ENCODE results near the gene ZNF782. TPM values are rescaled to one million over a fixed set of nuclear protein-coding genes. Genes with fewer than 3 reads are reported as not detected.
"Not testable (repeated sequence)": the region's sequence is repeated elsewhere in the genome, so short reads cannot be mapped to it uniquely, and the experiment has no call there.

The ZNF782 gene
- total RNA-seq, 1 donor = 5.9 TPM

DNA sequence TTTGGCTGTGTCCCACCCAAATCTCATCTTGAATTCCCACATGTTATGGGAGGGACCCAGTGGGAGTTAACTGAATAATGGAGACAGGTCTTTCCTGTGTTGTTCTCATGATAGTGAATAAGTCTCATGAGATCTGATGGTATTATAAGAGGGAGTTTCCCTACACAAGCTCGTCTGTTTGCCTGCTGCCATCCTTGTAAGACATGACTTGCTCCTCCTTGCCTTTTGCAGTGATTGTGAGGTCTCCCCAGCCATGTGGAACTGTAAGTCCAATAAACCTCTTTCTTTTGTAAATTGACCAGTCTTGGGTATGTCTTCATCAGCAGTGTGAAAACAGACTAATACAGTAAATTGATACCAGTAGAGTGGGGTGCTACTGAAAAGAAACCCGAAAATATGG lies 10.9 kb upstream of the ZNF782 start:
- not testable (repeated sequence) for H3K4me1 ChIP-seq (ENCODE audit: insufficient read depth, low read length); H3K4me3 ChIP-seq (ENCODE audit: low read length); H3K9me3 ChIP-seq (ENCODE audit: low read depth, low read length); H3K27me3 ChIP-seq (ENCODE audit: insufficient read depth, low read length)

DNA sequence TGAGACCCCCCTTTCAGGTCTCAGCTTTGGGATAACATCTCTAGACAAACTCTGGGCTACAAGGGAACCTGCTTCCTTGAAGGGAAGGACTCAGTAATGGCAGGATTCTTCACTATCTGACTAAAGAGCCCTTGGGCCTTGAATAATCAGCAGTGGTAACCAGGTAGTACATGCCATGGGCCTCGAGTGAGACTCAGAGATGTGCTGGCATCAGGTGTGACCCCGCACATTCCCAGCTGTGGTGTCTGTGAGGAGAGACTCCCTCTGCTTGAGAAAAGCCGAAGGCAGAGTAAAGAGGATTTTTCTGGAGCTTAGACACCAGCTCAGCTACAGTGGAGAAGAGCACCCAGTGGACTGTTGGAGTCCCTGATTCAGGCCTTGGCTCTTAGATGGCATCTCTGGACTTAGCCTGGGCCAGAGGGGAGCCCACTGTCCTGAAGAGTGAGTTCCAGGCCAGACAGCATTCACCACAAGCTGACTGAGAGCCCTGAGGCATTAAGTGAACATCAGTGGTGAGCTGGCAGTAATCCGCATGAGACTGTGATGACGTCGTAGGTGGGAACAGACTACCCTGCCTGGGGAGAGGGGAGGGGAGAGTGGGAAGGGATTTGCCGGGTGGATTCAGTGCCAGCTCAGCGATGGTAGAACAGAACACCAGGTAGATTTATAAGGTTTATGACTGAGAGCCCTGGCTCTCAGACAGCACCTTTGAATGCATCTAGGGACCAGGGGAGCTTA lies 5.3 kb upstream of the ZNF782 start:
- Histone ChIP-seq H3K4me1 (ENCODE audit: insufficient read depth, low read length) (peaks cover 4% of the 10 kb centered on the region), H3K9me3 (ENCODE audit: low read depth, low read length) (no peaks in the 10 kb centered on the region), H3K27me3 (ENCODE audit: insufficient read depth, low read length) (peaks cover 4% of the 10 kb centered on the region), H3K4me3 (ENCODE audit: low read length) (no peak overlapping the region)

DNA sequence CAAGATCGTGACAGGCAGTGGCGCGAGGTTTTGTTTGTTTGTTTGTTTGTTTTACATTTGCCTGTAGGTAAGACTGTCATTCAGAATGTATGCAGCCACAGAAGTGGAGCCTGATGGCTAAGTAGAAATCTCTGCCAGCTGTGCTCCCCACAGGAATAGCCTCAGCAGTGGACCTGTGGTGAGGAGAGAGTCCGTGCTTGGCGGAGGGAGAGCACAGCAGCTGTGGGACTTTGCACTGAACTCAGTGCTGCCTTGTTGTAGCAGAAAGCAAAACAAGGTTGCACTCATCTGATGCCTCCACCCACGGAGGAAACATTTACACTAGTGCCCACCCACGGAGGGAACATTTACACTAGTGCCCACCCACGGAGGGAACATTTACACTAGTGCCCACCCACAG lies 4.4 kb upstream of the ZNF782 start:
- peaks cover 4% of the 10 kb centered on the region for H3K27me3 ChIP-seq (ENCODE audit: insufficient read depth, low read length)
- no peaks in the 10 kb centered on the region for H3K9me3 ChIP-seq (ENCODE audit: low read depth, low read length)
- H3K4me3 ChIP-seq (ENCODE audit: low read length) = no peak overlapping the region
- H3K4me1 ChIP-seq (ENCODE audit: insufficient read depth, low read length) = peaks cover 8% of the 10 kb centered on the region

DNA sequence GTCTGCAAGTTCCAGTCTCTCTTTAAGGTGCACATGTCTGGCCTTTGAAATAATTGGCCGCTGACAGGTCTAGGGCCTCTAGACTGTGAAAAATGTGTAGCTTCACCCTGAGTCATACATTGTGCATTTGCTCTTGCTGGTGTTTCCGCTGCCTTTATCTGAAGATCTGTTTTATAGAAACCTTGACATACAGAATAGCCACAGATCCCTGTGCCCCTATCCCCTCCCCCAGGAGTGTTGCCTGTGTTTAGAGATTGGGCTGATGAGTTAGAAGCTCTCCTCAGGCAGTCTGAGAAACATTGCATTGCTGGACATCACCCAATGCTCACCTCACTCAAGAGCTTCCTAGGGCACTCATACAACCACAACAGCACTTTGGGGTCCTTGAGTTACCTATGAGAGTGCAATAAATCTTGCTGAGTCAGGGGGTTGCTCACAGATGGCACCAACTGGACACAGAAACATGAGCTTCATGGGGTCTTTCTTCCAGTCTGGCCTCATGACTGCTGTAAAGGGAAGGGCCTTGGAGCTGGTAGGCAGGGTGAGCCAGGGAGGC lies 3.8 kb upstream of the ZNF782 start:
- peaks cover 13% of the 10 kb centered on the region for H3K4me1 ChIP-seq (ENCODE audit: insufficient read depth, low read length)
- H3K27me3 ChIP-seq (ENCODE audit: insufficient read depth, low read length) = peaks cover 4% of the 10 kb centered on the region
- H3K9me3 ChIP-seq (ENCODE audit: low read depth, low read length) = no peaks in the 10 kb centered on the region

DNA sequence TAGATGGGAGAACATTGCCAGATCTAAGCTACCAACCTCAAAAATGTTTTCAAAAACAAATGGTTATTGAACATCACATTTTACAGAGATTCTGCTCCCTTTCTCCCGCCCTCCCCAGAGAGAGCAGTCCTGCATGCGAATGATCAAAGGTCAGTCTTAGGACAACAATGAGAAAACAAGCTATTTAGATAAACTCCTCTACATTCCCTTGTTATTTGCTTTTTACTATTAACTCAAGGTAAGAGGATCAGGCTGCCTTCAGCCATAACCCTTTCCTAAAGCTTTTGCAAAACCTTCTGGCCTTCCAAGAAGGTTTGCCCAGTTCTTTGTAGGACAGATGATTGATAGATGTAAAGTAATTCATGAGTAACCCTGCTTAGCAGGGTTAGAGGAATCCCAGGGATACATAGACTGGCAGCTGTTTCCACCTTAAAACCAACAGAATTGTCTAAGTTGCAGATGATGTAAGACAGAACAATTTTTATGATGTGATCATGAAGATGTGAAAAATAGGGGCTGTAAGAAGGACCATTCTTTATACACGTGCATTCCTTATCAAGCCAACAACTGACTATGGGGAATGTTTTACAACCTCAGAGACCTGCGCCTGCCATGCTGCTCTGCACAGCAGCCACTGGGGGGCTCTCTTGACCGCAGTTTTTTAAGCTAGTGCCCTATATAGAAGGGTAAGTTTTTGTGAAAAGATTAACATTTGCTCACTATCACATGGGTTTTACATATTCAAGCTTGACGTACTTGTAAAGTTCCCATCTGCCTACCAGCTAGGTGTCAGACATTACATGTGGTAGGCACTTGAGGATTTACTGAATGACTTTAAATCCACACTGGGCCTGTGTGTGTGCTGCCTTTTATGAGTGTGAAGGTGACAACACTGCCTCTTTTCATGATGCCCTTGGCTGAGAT lies 2.3 kb upstream of the ZNF782 start:
- Histone ChIP-seq H3K27me3 (ENCODE audit: insufficient read depth, low read length) (peaks cover 4% of the 10 kb centered on the region), H3K4me3 (ENCODE audit: low read length) (no peak overlapping the region), H3K4me1 (ENCODE audit: insufficient read depth, low read length) (peaks cover 25% of the 10 kb centered on the region), H3K9me3 (ENCODE audit: low read depth, low read length) (no peaks in the 10 kb centered on the region)

More for the DNA sequence above, 3.8 kb upstream of the ZNF782 start:
- no peak overlapping the region for H3K4me3 ChIP-seq (ENCODE audit: low read length)

DNA sequence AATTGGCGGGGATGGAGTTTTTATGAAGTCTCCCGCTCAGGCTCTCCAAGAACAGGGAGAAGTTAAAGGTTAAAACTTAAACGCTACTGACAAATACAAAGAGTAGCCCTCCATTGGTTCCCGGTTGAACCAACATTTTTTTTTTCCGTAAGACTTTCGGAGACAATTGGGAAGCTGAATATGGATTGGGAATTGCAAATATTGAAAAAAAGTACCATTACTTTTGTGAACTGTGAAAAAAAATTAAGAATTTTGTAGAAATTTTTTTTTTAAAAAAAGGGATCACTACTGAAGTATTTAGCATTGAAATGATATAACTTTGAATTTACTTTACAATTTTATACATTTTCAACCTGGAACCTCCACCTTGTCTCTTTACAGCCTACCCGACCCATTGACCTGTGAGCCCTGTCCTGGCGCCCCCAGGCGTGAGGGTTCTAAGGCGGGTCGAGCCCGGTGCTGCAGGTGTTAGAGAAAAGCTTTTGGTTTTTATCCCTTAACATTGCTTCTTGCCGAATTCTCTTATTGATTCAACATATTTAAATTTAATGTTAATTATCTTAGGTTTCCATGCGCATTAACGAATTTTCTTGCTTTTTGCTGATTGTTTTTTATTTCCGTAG lies 448 bp upstream of the ZNF782 start:
- Histone ChIP-seq H3K4me1 (ENCODE audit: insufficient read depth, low read length) (peaks cover 25% of the 10 kb centered on the region), H3K9me3 (ENCODE audit: low read depth, low read length) (no peaks in the 10 kb centered on the region), H3K27me3 (ENCODE audit: insufficient read depth, low read length) (peaks cover 4% of the 10 kb centered on the region), H3K4me3 (ENCODE audit: low read length) (peak overlapping the region; percentile 93)

DNA sequence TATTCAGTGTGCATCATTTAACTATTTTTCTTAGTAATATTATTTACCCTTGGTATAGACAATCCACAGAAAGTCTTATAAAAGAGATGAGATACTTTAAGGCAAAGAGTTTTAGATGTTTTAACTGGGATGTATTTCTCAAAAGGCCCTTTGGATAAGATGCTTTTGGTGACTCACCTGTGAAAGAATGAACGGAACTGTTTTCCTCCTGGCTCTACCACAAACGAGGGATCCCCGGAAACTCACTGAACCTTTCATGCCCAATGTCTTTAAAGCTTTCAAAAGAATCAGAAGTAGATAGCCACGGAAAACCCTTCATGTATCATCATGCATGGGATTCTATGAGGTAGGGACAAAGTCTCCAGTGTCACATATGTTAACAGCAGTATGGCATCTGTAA lies 1.6 kb downstream of the ZNF782 start:
- Histone ChIP-seq H3K4me1 (ENCODE audit: insufficient read depth, low read length) (peaks cover 28% of the 10 kb centered on the region), H3K9me3 (ENCODE audit: low read depth, low read length) (no peaks in the 10 kb centered on the region), H3K27me3 (ENCODE audit: insufficient read depth, low read length) (peaks cover 4% of the 10 kb centered on the region), H3K4me3 (ENCODE audit: low read length) (no peak overlapping the region)

DNA sequence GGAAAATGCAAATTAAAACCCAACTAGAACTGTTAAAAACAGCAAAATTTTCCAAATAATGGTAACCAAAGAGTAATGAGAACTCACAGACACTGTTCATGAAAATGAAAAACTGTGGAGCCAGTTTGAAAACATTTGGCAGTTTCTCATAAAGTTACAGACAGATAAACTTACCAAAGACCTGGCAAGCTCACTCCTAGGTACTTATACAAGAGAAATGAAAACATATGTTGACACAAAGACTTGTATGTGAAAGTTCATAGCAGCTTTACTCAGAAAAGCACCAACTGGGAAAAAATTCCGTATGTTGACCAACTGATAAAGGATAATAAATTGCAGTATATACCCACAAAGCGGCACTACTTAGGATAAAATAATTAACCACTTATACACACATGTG lies 10.3 kb downstream of the ZNF782 start:
- Histone ChIP-seq H3K4me1 (ENCODE audit: insufficient read depth, low read length) (peaks cover 1% of the 10 kb centered on the region), H3K4me3 (ENCODE audit: low read length) (no peak overlapping the region), H3K27me3 (ENCODE audit: insufficient read depth, low read length) (no peaks in the 10 kb centered on the region), H3K9me3 (ENCODE audit: low read depth, low read length) (peaks cover 36% of the 10 kb centered on the region)

DNA sequence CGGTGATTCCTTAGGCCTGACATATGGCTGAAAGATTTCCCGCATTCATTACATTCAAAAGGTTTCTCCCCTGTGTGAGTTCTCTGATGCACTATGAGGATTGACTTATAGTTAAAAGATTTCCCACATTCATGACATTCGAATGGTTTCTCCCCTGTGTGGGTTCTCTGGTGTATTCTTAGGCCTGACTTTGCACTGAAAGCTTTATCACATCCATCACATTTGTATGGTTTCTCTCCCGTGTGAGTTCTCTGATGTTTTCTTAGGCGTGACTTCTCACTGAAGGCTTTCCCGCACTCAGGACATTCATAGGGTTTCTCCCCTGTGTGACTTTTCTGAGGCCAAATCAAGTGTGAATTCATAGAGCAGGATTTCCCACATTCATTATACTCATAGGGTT lies 35.8 kb downstream of the ZNF782 start:
- H3K27me3 ChIP-seq (ENCODE audit: insufficient read depth, low read length) = no peaks in the 10 kb centered on the region
- no peak overlapping the region for H3K4me3 ChIP-seq (ENCODE audit: low read length)
- H3K4me1 ChIP-seq (ENCODE audit: insufficient read depth, low read length) = no peaks in the 10 kb centered on the region
- H3K9me3 ChIP-seq (ENCODE audit: low read depth, low read length) = peaks cover 97% of the 10 kb centered on the region

DNA sequence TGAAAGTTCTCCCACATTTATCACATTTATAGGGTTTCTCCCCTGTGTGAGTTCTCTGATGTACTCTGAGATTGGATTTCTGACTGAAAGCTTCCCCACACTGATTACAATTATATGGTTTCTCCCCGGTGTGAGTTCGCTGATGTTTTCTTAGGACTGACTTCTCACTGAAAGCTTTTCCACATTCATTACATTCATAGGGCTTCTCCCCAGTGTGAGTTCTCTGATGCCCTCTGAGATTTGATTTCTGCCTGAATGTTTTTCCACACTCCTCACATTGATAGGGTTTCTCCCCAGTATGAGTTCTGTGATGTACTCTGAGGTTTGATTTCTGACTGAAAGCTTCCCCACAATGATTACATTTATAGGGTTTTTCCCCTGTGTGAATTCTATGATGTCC lies 36.3 kb downstream of the ZNF782 start:
- H3K4me1 ChIP-seq (ENCODE audit: insufficient read depth, low read length) = no peaks in the 10 kb centered on the region
- no peaks in the 10 kb centered on the region for H3K27me3 ChIP-seq (ENCODE audit: insufficient read depth, low read length)
- H3K9me3 ChIP-seq (ENCODE audit: low read depth, low read length) = peaks cover 97% of the 10 kb centered on the region
- no peak overlapping the region for H3K4me3 ChIP-seq (ENCODE audit: low read length)

DNA sequence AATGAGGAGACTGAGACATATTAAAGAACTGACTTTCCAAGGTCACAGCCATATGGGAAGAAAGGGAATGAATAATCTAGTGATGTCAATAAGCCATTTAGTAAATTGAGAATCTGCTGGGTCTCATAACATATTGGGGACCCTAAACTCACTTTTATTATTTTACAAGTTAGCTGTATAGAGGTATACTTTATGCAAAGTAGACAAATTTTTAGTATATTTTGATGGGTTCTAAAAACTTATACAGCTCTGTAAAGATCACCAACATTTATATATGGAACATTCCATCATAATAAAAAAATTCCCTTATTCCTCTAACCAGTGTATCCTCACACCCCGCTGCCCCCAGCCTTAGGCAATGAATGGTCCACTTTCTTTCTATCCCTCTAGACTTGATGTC lies 40.7 kb downstream of the ZNF782 start:
- no peaks in the 10 kb centered on the region for H3K27me3 ChIP-seq (ENCODE audit: insufficient read depth, low read length)
- no peaks in the 10 kb centered on the region for H3K4me1 ChIP-seq (ENCODE audit: insufficient read depth, low read length)
- peaks cover 81% of the 10 kb centered on the region for H3K9me3 ChIP-seq (ENCODE audit: low read depth, low read length)
- H3K4me3 ChIP-seq (ENCODE audit: low read length) = no peak overlapping the region

DNA sequence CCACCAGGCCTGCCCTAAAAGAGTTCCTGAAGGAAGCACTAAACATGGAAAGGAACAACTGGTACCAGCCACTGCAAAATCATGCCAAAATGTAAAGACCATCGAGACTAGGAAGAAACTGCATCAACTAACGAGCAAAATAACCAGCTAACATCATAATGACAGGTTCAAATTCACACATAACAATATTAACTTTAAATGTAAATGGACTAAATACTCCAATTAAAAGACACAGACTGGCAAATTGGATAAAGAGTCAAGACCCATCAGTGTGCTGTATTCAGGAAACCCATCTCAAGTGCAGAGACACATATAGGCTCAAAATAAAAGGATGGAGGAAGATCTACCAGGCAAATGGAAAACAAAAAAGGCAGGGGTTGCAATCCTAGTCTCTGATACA lies 55.4 kb downstream of the ZNF782 start:
- H3K4me1 ChIP-seq (ENCODE audit: insufficient read depth, low read length); H3K27me3 ChIP-seq (ENCODE audit: insufficient read depth, low read length); H3K4me3 ChIP-seq (ENCODE audit: low read length): not testable (repeated sequence)
- peaks cover 15% of the 10 kb centered on the region for H3K9me3 ChIP-seq (ENCODE audit: low read depth, low read length)

DNA sequence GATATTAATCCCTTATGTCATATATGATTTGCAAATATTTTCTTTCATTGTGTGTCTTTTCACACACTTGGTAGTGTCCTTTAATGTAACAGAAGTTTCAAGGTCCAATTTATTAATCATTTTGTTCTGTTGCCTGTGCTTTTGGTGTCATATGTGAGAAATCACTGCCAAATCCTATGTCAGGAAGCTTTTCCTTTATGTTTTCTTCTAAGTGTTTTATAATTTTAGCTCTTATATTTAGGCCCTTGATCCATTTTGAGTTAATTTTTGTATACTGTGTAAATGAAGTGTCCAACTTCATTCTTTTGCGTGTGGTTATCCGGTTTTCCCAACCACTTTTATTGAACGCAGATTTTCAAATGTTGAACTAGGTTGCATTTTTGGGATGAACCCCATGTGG lies 70.3 kb downstream of the ZNF782 start:
- Histone ChIP-seq H3K4me3 (ENCODE audit: low read length) (no peak overlapping the region), H3K27me3 (ENCODE audit: insufficient read depth, low read length) (no peaks in the 10 kb centered on the region), H3K9me3 (ENCODE audit: low read depth, low read length) (peaks cover 17% of the 10 kb centered on the region), H3K4me1 (ENCODE audit: insufficient read depth, low read length) (no peaks in the 10 kb centered on the region)

DNA sequence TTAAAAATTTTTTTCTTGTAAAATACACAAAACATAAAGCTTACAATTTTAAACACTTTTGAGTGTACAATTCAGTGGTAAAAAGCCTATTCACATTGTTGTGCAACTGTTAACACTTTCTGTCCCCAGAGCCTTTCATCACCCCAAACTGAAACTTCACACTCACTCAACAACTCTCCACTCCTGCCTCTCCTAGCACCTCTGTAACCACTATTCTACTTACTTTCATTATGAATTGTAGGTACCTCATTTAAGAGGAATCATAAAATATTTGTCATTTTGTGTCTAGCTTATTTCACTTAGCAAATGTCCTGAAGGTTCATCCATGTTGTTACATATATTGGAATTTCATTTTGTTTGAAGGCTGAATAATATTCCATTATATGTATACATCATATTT lies 72.1 kb downstream of the ZNF782 start:
- Histone ChIP-seq H3K4me1 (ENCODE audit: insufficient read depth, low read length) (peaks cover 3% of the 10 kb centered on the region), H3K27me3 (ENCODE audit: insufficient read depth, low read length) (no peaks in the 10 kb centered on the region), H3K9me3 (ENCODE audit: low read depth, low read length) (peaks cover 14% of the 10 kb centered on the region), H3K4me3 (ENCODE audit: low read length) (no peak overlapping the region)

DNA sequence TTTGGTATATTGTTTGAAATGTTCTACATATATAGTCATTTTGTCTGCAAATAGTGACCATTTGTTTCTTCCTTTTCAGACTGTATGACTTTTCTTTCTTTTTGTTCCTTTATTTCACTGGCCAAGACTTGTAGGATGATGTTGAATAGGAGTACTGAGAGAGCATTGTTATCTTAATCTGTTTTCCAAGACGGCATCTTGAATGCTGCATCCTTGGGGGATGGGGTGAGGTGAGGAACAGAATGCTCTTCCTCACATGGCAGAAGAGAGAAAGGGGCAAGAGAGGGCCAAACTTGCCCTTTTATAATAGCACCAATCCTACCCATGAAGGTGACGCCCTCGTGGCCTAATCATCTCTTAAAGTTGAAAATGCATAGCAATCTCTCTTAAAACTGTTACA lies 72.8 kb downstream of the ZNF782 start:
- H3K4me1 ChIP-seq (ENCODE audit: insufficient read depth, low read length) = peaks cover 9% of the 10 kb centered on the region
- H3K27me3 ChIP-seq (ENCODE audit: insufficient read depth, low read length) = no peaks in the 10 kb centered on the region
- peaks cover 14% of the 10 kb centered on the region for H3K9me3 ChIP-seq (ENCODE audit: low read depth, low read length)
- no peak overlapping the region for H3K4me3 ChIP-seq (ENCODE audit: low read length)

Measured in mononuclear cell (primary cell).